ENCODE results near the gene GPR141.

GPR141 gene

GRCh38 chr7:37718585-37718984 lies 35.0 kb downstream of the GPR141 start:
- H3K9me2 ChIP-seq (replicated peaks; ENCODE audit: insufficient read depth, low read length) = no peaks in the 10 kb centered on the region
- H4K20me1 ChIP-seq (ENCODE audit: insufficient read depth, low read length) = no peaks in the 10 kb centered on the region
- no peaks in the 10 kb centered on the region for H3K36me3 ChIP-seq (replicated peaks; ENCODE audit: insufficient read depth, low read length)
- no peak overlapping the region for H2AFZ ChIP-seq (ENCODE audit: low read length)
- no peaks in the 10 kb centered on the region for H3K9me3 ChIP-seq (replicated peaks; ENCODE audit: insufficient read depth, low read length)
- no peaks in the 10 kb centered on the region for H3K27me3 ChIP-seq (replicated peaks; ENCODE audit: insufficient read depth, low read length)
- H3K4me1 ChIP-seq (ENCODE audit: low read length) = no peaks in the 10 kb centered on the region
- H3K9ac ChIP-seq (ENCODE audit: low read length) = no peak overlapping the region
- no peaks in the 10 kb centered on the region for H3K79me2 ChIP-seq (ENCODE audit: low read length)
- no peaks in the 10 kb centered on the region for H3F3A ChIP-seq (ENCODE audit: insufficient read depth, low read length)
- H3K4me2 ChIP-seq (ENCODE audit: low read depth, low read length) = no peak overlapping the region
- H3K27ac ChIP-seq (ENCODE audit: low read length) = no peak overlapping the region
- TF ChIP-seq EZH2phosphoT487 (IDR thresholded peaks at IDR 0.05; ENCODE audit: low read length) (no peak), EZH2 (optimal IDR thresholded peaks at IDR 0.05; ENCODE audit: low read depth, low read length) (no peak), CTCF (IDR thresholded peaks at IDR 0.05; ENCODE audit: low read length) (no peak)
- no peak overlapping the region for H3K4me3 ChIP-seq (ENCODE audit: low read length)
- no peak for DNase-seq

- Histone ChIP-seq H3K27ac (ENCODE audit: low read length) (no peak overlapping the region), H3K9me3 (replicated peaks; ENCODE audit: insufficient read depth, low read length) (no peaks in the 10 kb centered on the region), H3K79me2 (ENCODE audit: low read length) (no peaks in the 10 kb centered on the region), H3K4me1 (ENCODE audit: low read length) (no peaks in the 10 kb centered on the region), H3K4me2 (ENCODE audit: low read depth, low read length) (no peak overlapping the region), H3K36me3 (replicated peaks; ENCODE audit: insufficient read depth, low read length) (no peaks in the 10 kb centered on the region), H2AFZ (ENCODE audit: low read length) (no peak overlapping the region), H3K27me3 (replicated peaks; ENCODE audit: insufficient read depth, low read length) (no peaks in the 10 kb centered on the region), H3K4me3 (ENCODE audit: low read length) (no peak overlapping the region), H4K20me1 (ENCODE audit: insufficient read depth, low read length) (no peaks in the 10 kb centered on the region), H3K9me2 (replicated peaks; ENCODE audit: insufficient read depth, low read length) (no peaks in the 10 kb centered on the region), H3F3A (ENCODE audit: insufficient read depth, low read length) (no peaks in the 10 kb centered on the region), H3K9ac (ENCODE audit: low read length) (no peak overlapping the region)
- TF ChIP-seq EZH2phosphoT487 (IDR thresholded peaks at IDR 0.05; ENCODE audit: low read length) = no peak
- no peak for TF ChIP-seq CTCF (IDR thresholded peaks at IDR 0.05; ENCODE audit: low read length)
- TF ChIP-seq EZH2 (optimal IDR thresholded peaks at IDR 0.05; ENCODE audit: low read depth, low read length) = no peak
- DNase-seq = no peak
Observed at GRCh38 chr7:37719077-37719476, 35.5 kb downstream of the GPR141 start.

GRCh38 chr7:37724732-37725131 lies 41.2 kb downstream of the GPR141 start:
- H3K9me3 ChIP-seq (replicated peaks; ENCODE audit: insufficient read depth, low read length) = no peaks in the 10 kb centered on the region
- no peak overlapping the region for H3K4me3 ChIP-seq (ENCODE audit: low read length)
- no peaks in the 10 kb centered on the region for H3K36me3 ChIP-seq (replicated peaks; ENCODE audit: insufficient read depth, low read length)
- TF ChIP-seq EZH2 (optimal IDR thresholded peaks at IDR 0.05; ENCODE audit: low read depth, low read length) = no peak
- H3K27ac ChIP-seq (ENCODE audit: low read length) = no peak overlapping the region
- H3K4me1 ChIP-seq (ENCODE audit: low read length) = no peaks in the 10 kb centered on the region
- no peaks in the 10 kb centered on the region for H3K79me2 ChIP-seq (ENCODE audit: low read length)
- H3K27me3 ChIP-seq (replicated peaks; ENCODE audit: insufficient read depth, low read length) = no peaks in the 10 kb centered on the region
- no peaks in the 10 kb centered on the region for H3K9me2 ChIP-seq (replicated peaks; ENCODE audit: insufficient read depth, low read length)
- H2AFZ ChIP-seq (ENCODE audit: low read length) = no peak overlapping the region
- no peaks in the 10 kb centered on the region for H4K20me1 ChIP-seq (ENCODE audit: insufficient read depth, low read length)
- DNase-seq = no peak
- no peak overlapping the region for H3K4me2 ChIP-seq (ENCODE audit: low read depth, low read length)
- no peaks in the 10 kb centered on the region for H3F3A ChIP-seq (ENCODE audit: insufficient read depth, low read length)
- no peak overlapping the region for H3K9ac ChIP-seq (ENCODE audit: low read length)

- H3K4me1 ChIP-seq (ENCODE audit: low read length) = no peaks in the 10 kb centered on the region
- no peak overlapping the region for H3K9ac ChIP-seq (ENCODE audit: low read length)
- no peak overlapping the region for H3K27ac ChIP-seq (ENCODE audit: low read length)
- H3F3A ChIP-seq (ENCODE audit: insufficient read depth, low read length) = no peaks in the 10 kb centered on the region
- no peak overlapping the region for H3K4me3 ChIP-seq (ENCODE audit: low read length)
- no peaks in the 10 kb centered on the region for H3K36me3 ChIP-seq (replicated peaks; ENCODE audit: insufficient read depth, low read length)
- no peak for TF ChIP-seq CTCF (IDR thresholded peaks at IDR 0.05; ENCODE audit: low read length)
- TF ChIP-seq EZH2phosphoT487 (IDR thresholded peaks at IDR 0.05; ENCODE audit: low read length) = no peak
- no peaks in the 10 kb centered on the region for H4K20me1 ChIP-seq (ENCODE audit: insufficient read depth, low read length)
- no peak for DNase-seq
- H3K27me3 ChIP-seq (replicated peaks; ENCODE audit: insufficient read depth, low read length) = no peaks in the 10 kb centered on the region
- no peak overlapping the region for H2AFZ ChIP-seq (ENCODE audit: low read length)
- no peaks in the 10 kb centered on the region for H3K9me2 ChIP-seq (replicated peaks; ENCODE audit: insufficient read depth, low read length)
- no peak overlapping the region for H3K4me2 ChIP-seq (ENCODE audit: low read depth, low read length)
- H3K9me3 ChIP-seq (replicated peaks; ENCODE audit: insufficient read depth, low read length) = no peaks in the 10 kb centered on the region
- no peaks in the 10 kb centered on the region for H3K79me2 ChIP-seq (ENCODE audit: low read length)
Observed at GRCh38 chr7:37726016-37726415, 42.5 kb downstream of the GPR141 start.

Data from MM.1S (cell line).